IPS-18c (cell line): ENCODE data around the gene CHP1.
"Not testable (repeated sequence)": the region's sequence is repeated elsewhere in the genome, so short reads cannot be mapped to it uniquely, and the experiment has no call there.

ENCODE experiments used
- H3K4me3 ChIP-seq: 2 replicates; pipeline ENCODE4 v1.7.0; 2013; ENCODE audit warnings: low read depth, mild to moderate bottlenecking, low read length, moderate library complexity; ENCODE audit not compliant: insufficient read depth
- H3K9me3 ChIP-seq: one replicate; pipeline ENCODE4 v1.6.1; 2013; ENCODE audit warnings: mild to moderate bottlenecking, low read length, moderate library complexity; ENCODE audit not compliant: control insufficient read depth, insufficient read depth

CHP1 gene

DNA sequence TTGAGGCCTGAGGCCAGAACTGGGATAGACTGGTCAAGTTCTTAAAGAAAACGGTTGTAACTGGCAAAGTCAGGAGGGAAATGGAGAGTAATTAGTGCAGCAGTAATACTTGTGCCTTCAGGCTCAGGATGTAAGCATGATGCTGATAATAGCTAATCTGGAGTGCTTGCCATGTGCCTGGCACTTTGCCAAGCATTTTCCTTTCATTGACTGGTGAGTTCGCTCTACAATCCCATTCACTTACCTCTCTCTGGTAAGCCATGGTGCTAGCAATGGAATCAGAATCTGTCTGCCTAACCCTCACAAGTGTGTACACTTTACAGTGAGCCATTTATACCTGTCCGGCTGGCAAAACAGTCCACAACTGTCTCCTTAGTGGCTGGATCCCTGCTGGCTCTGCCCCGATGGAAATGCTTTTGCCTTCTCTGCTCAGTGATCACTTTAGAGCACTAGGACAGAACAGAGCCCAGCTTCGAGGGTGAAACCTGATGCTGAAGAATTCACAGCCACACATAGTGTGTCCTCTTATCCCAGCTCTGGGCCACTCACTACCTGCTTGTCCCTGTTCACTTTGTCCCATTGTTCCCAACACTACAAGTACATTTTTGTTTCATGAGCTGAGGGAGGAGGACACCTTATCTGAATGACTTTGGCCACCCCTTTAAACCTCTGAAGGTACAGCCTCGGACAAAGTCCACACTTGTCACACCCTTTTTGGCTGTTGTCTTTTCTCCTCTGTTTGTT is 10.3 kb downstream of the CHP1 start:
- H3K4me3 ChIP-seq: no peak overlapping the region
- H3K9me3 ChIP-seq: no peaks in the 10 kb centered on the region

DNA sequence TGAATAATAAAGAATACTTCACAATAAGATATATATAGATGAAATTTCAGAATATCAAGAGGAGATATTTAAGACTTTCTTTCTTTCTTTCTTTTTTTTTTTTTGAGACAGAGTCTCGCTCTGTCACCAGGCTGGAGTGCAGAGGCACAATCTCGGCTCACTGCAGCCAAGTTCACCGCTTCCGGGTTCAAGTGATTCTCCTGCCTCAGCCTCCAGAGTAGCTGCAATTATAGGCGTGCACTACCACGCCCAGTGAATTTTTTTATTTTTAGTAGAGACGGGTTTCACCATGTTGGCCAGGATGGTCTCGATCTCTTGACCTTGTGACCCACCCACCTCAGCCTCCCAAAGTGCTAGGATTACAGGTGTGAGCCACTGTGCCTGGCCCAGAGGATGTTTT is 19.7 kb downstream of the CHP1 start:
- not testable (repeated sequence) for H3K4me3 ChIP-seq, H3K9me3 ChIP-seq

GRCh38 chr15:41251411-41251810 is 20.3 kb downstream of the CHP1 start:
- no peak overlapping the region for H3K4me3 ChIP-seq
- H3K9me3 ChIP-seq: no peaks in the 10 kb centered on the region

DNA sequence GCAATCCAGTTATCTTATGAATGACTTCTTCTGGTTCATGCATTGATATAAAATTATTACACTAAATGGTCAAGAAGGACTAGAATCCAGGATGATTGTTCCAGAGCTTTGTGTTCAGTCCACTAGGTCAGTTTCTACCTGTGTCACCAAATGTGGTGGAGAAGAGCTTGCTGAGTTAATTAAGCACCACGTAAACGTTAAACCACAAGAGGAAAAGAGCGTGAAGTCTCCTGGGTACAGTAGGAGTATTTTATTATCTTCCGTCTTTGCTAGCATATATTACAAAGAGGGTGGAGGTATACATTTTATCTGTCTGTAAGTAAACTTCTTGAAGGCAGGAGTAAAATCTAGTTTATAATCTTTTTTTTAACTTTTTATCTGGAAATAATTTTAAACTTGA is 23.5 kb downstream of the CHP1 start:
- Histone ChIP-seq H3K4me3 (no peak overlapping the region), H3K9me3 (no peaks in the 10 kb centered on the region)

GRCh38 chr15:41256103-41256502 is 25.0 kb downstream of the CHP1 start:
- no peaks in the 10 kb centered on the region for H3K9me3 ChIP-seq

GRCh38 chr15:41256577-41257038 is 25.5 kb downstream of the CHP1 start:
- no peak overlapping the region for H3K4me3 ChIP-seq
- H3K9me3 ChIP-seq: no peaks in the 10 kb centered on the region

More at GRCh38 chr15:41256103-41256502, 25.0 kb downstream of the CHP1 start:
- no peak overlapping the region for H3K4me3 ChIP-seq

- no peak overlapping the region for H3K4me3 ChIP-seq
- H3K9me3 ChIP-seq: no peaks in the 10 kb centered on the region
Measured at GRCh38 chr15:41258750-41259471, 27.8 kb downstream of the CHP1 start.

- H3K4me3 ChIP-seq: no peak overlapping the region
- no peaks in the 10 kb centered on the region for H3K9me3 ChIP-seq
Measured at GRCh38 chr15:41259546-41260189, 28.6 kb downstream of the CHP1 start.

GRCh38 chr15:41260924-41261323 is 29.9 kb downstream of the CHP1 start:
- not testable (repeated sequence) for H3K4me3 ChIP-seq, H3K9me3 ChIP-seq

- no peak overlapping the region for H3K4me3 ChIP-seq
Measured at GRCh38 chr15:41262571-41262970, 31.5 kb downstream of the CHP1 start.

DNA sequence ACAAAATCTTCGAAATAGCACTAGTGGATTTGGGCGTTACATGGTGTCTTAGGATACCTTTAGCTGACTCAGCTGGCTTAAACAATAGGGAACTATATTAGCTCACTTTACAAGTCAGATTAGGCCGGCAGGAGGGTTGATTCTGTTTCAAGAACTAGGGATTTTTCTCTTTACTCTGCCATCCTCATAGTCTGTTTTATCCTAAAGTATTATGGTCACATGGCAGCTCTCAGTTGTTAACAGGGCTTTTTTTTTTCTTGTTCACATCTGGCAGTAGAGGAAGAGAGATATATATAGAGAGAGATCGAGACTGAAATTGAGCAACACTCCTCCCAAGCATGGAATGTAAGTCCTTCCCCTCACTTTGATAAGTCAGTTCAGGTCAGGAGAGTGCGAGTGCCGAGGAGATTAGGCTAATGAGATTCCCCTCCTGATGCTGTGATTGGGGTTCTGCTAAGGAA is 32.9 kb downstream of the CHP1 start:
- no peak overlapping the region for H3K4me3 ChIP-seq
- H3K9me3 ChIP-seq: no peaks in the 10 kb centered on the region

More at GRCh38 chr15:41262571-41262970, 31.5 kb downstream of the CHP1 start:
- no peaks in the 10 kb centered on the region for H3K9me3 ChIP-seq

- H3K9me3 ChIP-seq: no peaks in the 10 kb centered on the region
- no peak overlapping the region for H3K4me3 ChIP-seq
Measured at GRCh38 chr15:41269887-41270286, 38.8 kb downstream of the CHP1 start.

- no peaks in the 10 kb centered on the region for H3K9me3 ChIP-seq
- no peak overlapping the region for H3K4me3 ChIP-seq
Measured at GRCh38 chr15:41276831-41277230, 45.8 kb downstream of the CHP1 start.

GRCh38 chr15:41278319-41278718 is 47.3 kb downstream of the CHP1 start:
- H3K4me3 ChIP-seq: no peak overlapping the region
- no peaks in the 10 kb centered on the region for H3K9me3 ChIP-seq

DNA sequence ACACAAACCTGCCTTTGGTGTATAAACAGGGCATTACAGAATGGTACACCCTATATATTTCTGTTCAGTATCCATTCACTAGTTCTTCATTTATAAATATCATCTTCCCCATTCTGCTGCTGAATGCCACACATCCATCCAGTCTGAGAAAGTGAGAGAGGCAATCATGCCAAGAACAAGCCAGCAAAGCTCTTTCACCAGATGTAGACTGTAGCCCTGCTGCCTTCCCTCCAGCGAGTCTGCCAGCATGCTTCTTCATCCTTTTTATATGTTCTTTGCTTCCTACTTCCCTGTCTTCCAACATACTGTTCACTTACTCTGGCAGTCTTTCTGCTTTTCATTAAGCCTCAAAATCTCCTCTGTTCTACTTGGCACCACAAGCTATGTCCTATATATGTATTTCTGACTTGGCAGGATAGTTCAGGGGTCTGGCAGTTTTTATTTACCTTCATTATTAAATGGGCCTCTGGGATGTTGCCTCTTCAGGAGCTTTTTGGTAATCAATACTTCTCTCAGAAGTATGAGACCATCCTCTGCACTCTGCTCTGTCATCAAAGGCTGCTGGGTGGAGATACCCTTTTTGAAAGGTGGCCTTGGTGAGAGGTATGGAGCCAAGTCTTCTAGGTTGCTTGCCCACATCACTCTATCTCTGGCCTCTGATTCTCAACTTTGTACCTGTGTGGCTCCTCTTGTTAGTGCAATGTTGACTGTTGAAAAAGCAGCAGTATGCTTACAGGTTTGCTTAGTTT is 48.6 kb downstream of the CHP1 start:
- no peak overlapping the region for H3K4me3 ChIP-seq
- no peaks in the 10 kb centered on the region for H3K9me3 ChIP-seq

- no peak overlapping the region for H3K4me3 ChIP-seq
Measured at GRCh38 chr15:41281236-41281635, 50.2 kb downstream of the CHP1 start.

GRCh38 chr15:41282436-41282835 is 51.4 kb downstream of the CHP1 start:
- not testable (repeated sequence) for H3K9me3 ChIP-seq, H3K4me3 ChIP-seq

More at GRCh38 chr15:41281236-41281635, 50.2 kb downstream of the CHP1 start:
- peaks cover 2% of the 10 kb centered on the region for H3K9me3 ChIP-seq
